Mesenchymal stem cell (in vitro differentiated cells and primary cell): ENCODE measurements around the gene PKNOX2.
A peak's percentile ranks its signal among the peaks of the same experiment; 100 is the strongest.

Source experiments
- DNase-seq: peaks from one replicate; pipeline ENCODE4 v3.0.0-alpha.2; 2013
- H2AFZ ChIP-seq: one replicate; pipeline ENCODE4 v1.6.1; 2013; ENCODE audit warnings: low read depth, mild to moderate bottlenecking, control low read depth, inconsistent platforms, low read length, moderate library complexity
- H2AK5ac ChIP-seq: 2 replicates; pipeline ENCODE4 v1.6.1; 2013; ENCODE audit warnings: low read length, moderate library complexity, mild to moderate bottlenecking, inconsistent platforms; ENCODE audit not compliant: severe bottlenecking
- H2BK120ac ChIP-seq: one replicate; pipeline ENCODE4 v1.6.1; 2013; ENCODE audit warnings: low read depth, mild to moderate bottlenecking, inconsistent platforms, low read length, moderate library complexity
- H2BK12ac ChIP-seq, 2 experiments: one replicate each; pipeline ENCODE4 v1.6.1; 2013; ENCODE audit warnings: inconsistent platforms in 2 of 2, low read length in 2 of 2, mild to moderate bottlenecking in 2 of 2, moderate library complexity in 2 of 2, control low read depth in 1 of 2
- H2BK15ac ChIP-seq: one replicate; pipeline ENCODE4 v1.6.1; 2013; ENCODE audit warnings: mild to moderate bottlenecking, low read depth, inconsistent platforms; ENCODE audit not compliant: poor library complexity, severe bottlenecking
- H2BK5ac ChIP-seq: 2 replicates; pipeline ENCODE4 v1.6.1; 2013; ENCODE audit warnings: low read depth, mild to moderate bottlenecking, low read length, control low read depth, inconsistent platforms; ENCODE audit not compliant: poor library complexity, severe bottlenecking
- H3K14ac ChIP-seq, 2 experiments: one replicate each; pipeline ENCODE4 v1.6.1; 2013; ENCODE audit warnings: inconsistent platforms in 2 of 2, low read length in 2 of 2, control low read depth in 1 of 2, mild to moderate bottlenecking in 1 of 2, moderate library complexity in 1 of 2
- H3K18ac ChIP-seq, 2 experiments: one replicate each; pipeline ENCODE4 v1.6.1; 2013; ENCODE audit warnings: inconsistent platforms in 2 of 2, low read length in 2 of 2, control low read depth in 1 of 2, low read depth in 1 of 2, mild to moderate bottlenecking in 1 of 2
- H3K23ac ChIP-seq, 2 experiments: one replicate each; pipeline ENCODE4 v1.6.1; 2013; ENCODE audit warnings: inconsistent platforms in 2 of 2, low read length in 2 of 2, mild to moderate bottlenecking in 2 of 2, moderate library complexity in 2 of 2, control low read depth in 1 of 2
- H3K27ac ChIP-seq: 2 replicates; pipeline ENCODE4 v1.5.1; 2013; ENCODE audit warnings: mild to moderate bottlenecking, moderate library complexity, low read length, control low read depth, inconsistent platforms; ENCODE audit not compliant: poor library complexity, severe bottlenecking
- H3K27me3 ChIP-seq, 2 experiments: 2 replicates each; pipeline versions ENCODE4 v1.6.1 to v1.7.0; 2013; ENCODE audit warnings: low read length in 2 of 2, mild to moderate bottlenecking in 2 of 2, moderate library complexity in 2 of 2, control low read depth in 1 of 2, inconsistent platforms in 1 of 2; ENCODE audit not compliant: control insufficient read depth in 1 of 2, insufficient read depth in 1 of 2
- H3K36me3 ChIP-seq, 2 experiments: 2 replicates each; pipeline versions ENCODE4 v1.6.1 to v1.7.0; 2013; ENCODE audit warnings: low read length in 2 of 2, control low read depth in 1 of 2, inconsistent platforms in 1 of 2, low read depth in 1 of 2, mild to moderate bottlenecking in 1 of 2; ENCODE audit not compliant: insufficient read depth in 2 of 2, control insufficient read depth in 1 of 2
- H3K4ac ChIP-seq, 2 experiments: one replicate each; pipeline ENCODE4 v1.6.1; 2013; ENCODE audit warnings: inconsistent platforms in 2 of 2, low read length in 2 of 2, mild to moderate bottlenecking in 2 of 2, moderate library complexity in 2 of 2, control low read depth in 1 of 2, low read depth in 1 of 2
- H3K4me1 ChIP-seq: 2 replicates; pipeline ENCODE4 v1.6.1; 2013; ENCODE audit warnings: low read depth, low read length, control low read depth; ENCODE audit not compliant: control insufficient read depth, insufficient read depth
- H3K4me2 ChIP-seq: 2 replicates; pipeline ENCODE4 v1.6.1; 2013; ENCODE audit warnings: low read length, mild to moderate bottlenecking, inconsistent platforms; ENCODE audit not compliant: poor library complexity, severe bottlenecking
- H3K4me3 ChIP-seq, 2 experiments: 2 replicates each; pipeline versions ENCODE4 v1.5.1 to v1.7.0; 2013; ENCODE audit warnings: low read length in 2 of 2, mild to moderate bottlenecking in 2 of 2, control low read depth in 1 of 2, low read depth in 1 of 2; ENCODE audit not compliant: insufficient read depth in 1 of 2
- H3K79me1 ChIP-seq: replicated peaks from 2 replicates; pipeline ENCODE4 v1.6.1; 2013; ENCODE audit warnings: mild to moderate bottlenecking, control low read depth, low read length, inconsistent platforms; ENCODE audit not compliant: poor library complexity, severe bottlenecking
- H3K9ac ChIP-seq: 2 replicates; pipeline ENCODE4 v1.7.0; 2013; ENCODE audit warnings: mild to moderate bottlenecking, low read length, moderate library complexity
- H3K9me3 ChIP-seq: 2 replicates; pipeline ENCODE4 v1.7.0; 2013; ENCODE audit warnings: mild to moderate bottlenecking, low read length; ENCODE audit not compliant: control insufficient read depth
- H4K8ac ChIP-seq: one replicate; pipeline ENCODE4 v1.6.1; 2013; ENCODE audit warnings: inconsistent platforms, mild to moderate bottlenecking, low read length, moderate library complexity
- H4K91ac ChIP-seq: one replicate; pipeline ENCODE4 v1.6.1; 2013; ENCODE audit warnings: mild to moderate bottlenecking, low read length, inconsistent platforms
- WGBS: methylation state at CpG from one replicate; pipeline ENCODE4 v1.1.7; 2013; ENCODE audit warnings: mixed read lengths; 5-methylcytosine and 5-hydroxymethylcytosine counted together

PKNOX2 gene

DNA sequence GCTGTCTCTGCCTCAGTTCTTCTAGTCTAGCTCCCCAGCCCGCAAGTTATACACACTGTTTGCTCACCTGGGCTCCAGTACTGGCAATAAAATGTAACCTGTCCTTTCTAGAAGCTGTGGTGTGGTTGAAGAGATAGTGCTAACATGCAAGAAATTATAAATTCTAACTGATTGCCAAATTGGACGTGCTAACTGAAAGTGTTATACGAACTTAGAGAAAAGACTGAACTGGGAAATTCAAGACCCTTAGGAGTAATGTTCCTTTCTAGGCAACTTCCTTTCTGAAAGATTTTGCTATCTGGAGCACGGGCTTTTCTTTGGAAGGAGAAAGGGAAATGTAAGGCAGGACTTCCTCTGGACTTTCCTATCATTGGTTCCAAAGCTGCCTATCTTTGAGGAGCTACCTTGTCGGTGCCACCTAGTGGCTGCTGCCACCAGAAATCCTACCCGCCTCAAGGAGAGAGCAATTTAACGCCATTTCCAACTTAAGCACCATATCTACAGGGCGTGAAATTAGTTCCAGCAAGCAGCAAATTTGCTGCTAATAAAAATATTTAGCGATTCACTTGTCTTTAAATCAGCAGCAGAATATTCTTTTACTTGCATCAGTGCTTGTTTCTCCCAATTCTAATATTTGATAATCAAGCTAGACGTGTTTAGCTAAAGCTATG, 40.5 kb upstream of the PKNOX2 start:
- Histone ChIP-seq H3K27me3 (peaks cover 15 to 20% of the 10 kb centered on the region in 2 experiments), H3K9me3 (no peaks in the 10 kb centered on the region), H3K9ac (no peak overlapping the region), H3K4me1 (no peaks in the 10 kb centered on the region), H3K14ac (no peak overlapping the region), H3K27ac (no peak overlapping the region), H4K91ac (no peak overlapping the region), H3K4me3 (peak overlapping the region in 1 of 2 experiments; percentile 1), H3K23ac (no peak overlapping the region), H3K4ac (no peak overlapping the region), H3K79me1 (no peaks in the 10 kb centered on the region), H4K8ac (peak overlapping the region; percentile 19), H2BK120ac (no peak overlapping the region), H2BK15ac (no peak overlapping the region), H3K36me3 (no peaks in the 10 kb centered on the region), H2BK12ac (no peak overlapping the region), H2AK5ac (no peak overlapping the region), H2BK5ac (no peak overlapping the region), H3K4me2 (no peak overlapping the region), H2AFZ (no peak overlapping the region), H3K18ac (no peak overlapping the region)
- 62% methylated on average over 8 of the region's 10 CpGs for WGBS
- peak; percentile 44 for DNase-seq

- Histone ChIP-seq H2BK120ac (no peak overlapping the region), H2BK12ac (no peak overlapping the region), H3K27me3 (peaks cover 15% of the 10 kb centered on the region in 2 experiments), H4K8ac (no peak overlapping the region), H3K4me1 (no peaks in the 10 kb centered on the region), H3K27ac (no peak overlapping the region), H2AFZ (no peak overlapping the region), H3K14ac (no peak overlapping the region), H2AK5ac (no peak overlapping the region), H3K4me2 (no peak overlapping the region), H3K9ac (no peak overlapping the region), H3K9me3 (no peaks in the 10 kb centered on the region), H2BK5ac (no peak overlapping the region), H3K36me3 (no peaks in the 10 kb centered on the region), H2BK15ac (no peak overlapping the region), H3K23ac (no peak overlapping the region), H3K79me1 (no peaks in the 10 kb centered on the region), H3K4ac (no peak overlapping the region), H3K4me3 (no peak overlapping the region), H4K91ac (no peak overlapping the region), H3K18ac (no peak overlapping the region)
- no peak for DNase-seq
- 95% methylated on average over 4 of the region's 4 CpGs for WGBS
Observed at GRCh38 chr11:125124618-125124992, 39.9 kb upstream of the PKNOX2 start.

DNA sequence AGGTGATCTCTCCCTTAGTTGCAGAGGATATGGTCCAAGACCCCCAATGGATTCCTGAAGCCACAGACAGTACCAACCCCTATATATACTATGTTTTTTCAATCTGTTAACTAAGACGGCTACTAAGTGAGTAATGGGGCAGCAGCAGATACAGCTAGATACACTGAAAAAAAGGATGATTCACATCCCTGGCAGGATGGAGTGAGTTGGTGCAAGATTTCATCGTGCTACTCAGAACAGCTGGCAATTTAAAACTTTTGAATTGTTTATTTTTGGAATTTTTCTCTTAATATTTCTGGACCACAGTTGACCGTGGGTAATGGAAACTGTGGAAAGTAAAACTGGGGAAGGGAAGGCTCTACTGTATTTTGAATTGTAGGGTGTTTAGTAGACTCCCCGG, 36.1 kb upstream of the PKNOX2 start:
- no peaks in the 10 kb centered on the region for H3K79me1 ChIP-seq
- H2BK5ac ChIP-seq, result no peak overlapping the region
- H3K23ac ChIP-seq, result no peak overlapping the region
- no peak overlapping the region for H2AFZ ChIP-seq
- no peak overlapping the region for H3K4me3 ChIP-seq
- H2AK5ac ChIP-seq, result no peak overlapping the region
- H3K9ac ChIP-seq, result no peak overlapping the region
- H3K18ac ChIP-seq, result no peak overlapping the region
- no peak overlapping the region for H3K4ac ChIP-seq
- no peak overlapping the region for H4K8ac ChIP-seq
- H4K91ac ChIP-seq, result no peak overlapping the region
- 43% methylated on average over 4 of the region's 4 CpGs for WGBS
- no peak overlapping the region for H3K14ac ChIP-seq
- peak; percentile 34 for DNase-seq
- no peaks in the 10 kb centered on the region for H3K36me3 ChIP-seq
- H3K9me3 ChIP-seq, result no peaks in the 10 kb centered on the region
- peaks cover 14 to 18% of the 10 kb centered on the region in 2 experiments for H3K27me3 ChIP-seq
- H2BK15ac ChIP-seq, result no peak overlapping the region
- H3K4me2 ChIP-seq, result no peak overlapping the region
- no peak overlapping the region for H2BK12ac ChIP-seq
- H3K27ac ChIP-seq, result no peak overlapping the region
- H3K4me1 ChIP-seq, result no peaks in the 10 kb centered on the region
- no peak overlapping the region for H2BK120ac ChIP-seq

DNA sequence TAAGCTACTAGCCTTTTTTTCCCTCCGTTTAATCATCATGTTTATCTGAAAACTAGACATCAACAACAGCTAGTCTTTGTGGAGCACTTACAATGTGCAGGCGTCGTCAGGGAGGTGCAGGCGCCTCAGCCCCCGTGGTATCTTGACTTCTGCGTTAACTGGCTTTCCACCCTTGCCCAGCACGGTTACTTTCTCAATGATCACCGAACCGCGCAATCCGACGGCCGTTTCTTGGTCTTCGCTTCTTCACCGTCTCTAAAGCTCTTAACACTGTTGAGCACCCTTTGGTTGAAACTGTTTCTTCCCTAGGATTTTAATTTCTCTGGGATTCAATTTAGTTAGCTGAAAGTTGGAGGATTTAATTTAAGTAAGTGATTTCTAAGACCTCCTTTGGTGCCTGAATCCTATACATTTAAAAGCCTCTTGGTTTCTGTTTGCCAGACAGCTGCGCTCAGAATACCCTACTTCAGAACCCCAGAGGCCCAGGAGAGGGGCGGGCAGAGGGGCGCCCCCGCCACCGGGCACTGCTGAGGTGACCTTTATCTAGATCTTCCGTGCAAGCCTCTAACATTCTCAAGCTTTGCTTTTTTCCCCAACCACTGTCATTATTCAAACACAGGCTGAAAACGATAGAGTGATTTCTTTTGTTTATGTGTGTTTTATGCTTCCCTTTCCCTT, 35.1 kb upstream of the PKNOX2 start:
- DNase-seq, result no peak
- Histone ChIP-seq H2BK120ac (no peak overlapping the region), H3K23ac (no peak overlapping the region), H4K91ac (no peak overlapping the region), H2BK5ac (no peak overlapping the region), H3K27me3 (peaks cover 24 to 25% of the 10 kb centered on the region in 2 experiments), H2AK5ac (no peak overlapping the region), H3K9me3 (no peaks in the 10 kb centered on the region), H3K79me1 (no peaks in the 10 kb centered on the region), H2AFZ (no peak overlapping the region), H2BK15ac (no peak overlapping the region), H3K14ac (no peak overlapping the region), H4K8ac (no peak overlapping the region), H3K4me1 (no peaks in the 10 kb centered on the region), H3K9ac (no peak overlapping the region), H2BK12ac (no peak overlapping the region), H3K4me3 (no peak overlapping the region), H3K27ac (no peak overlapping the region), H3K4ac (no peak overlapping the region), H3K36me3 (no peaks in the 10 kb centered on the region), H3K4me2 (no peak overlapping the region), H3K18ac (no peak overlapping the region)
- 93% methylated on average over 20 of the region's 22 CpGs for WGBS
